Measurements from ENCODE around the gene RNASE8. TPM values are rescaled to one million over a fixed set of nuclear protein-coding genes. Genes with fewer than 3 reads are reported as not detected.

The RNASE8 gene
- total RNA-seq, 1 experiment from 2014 or later, result not detected

DNA sequence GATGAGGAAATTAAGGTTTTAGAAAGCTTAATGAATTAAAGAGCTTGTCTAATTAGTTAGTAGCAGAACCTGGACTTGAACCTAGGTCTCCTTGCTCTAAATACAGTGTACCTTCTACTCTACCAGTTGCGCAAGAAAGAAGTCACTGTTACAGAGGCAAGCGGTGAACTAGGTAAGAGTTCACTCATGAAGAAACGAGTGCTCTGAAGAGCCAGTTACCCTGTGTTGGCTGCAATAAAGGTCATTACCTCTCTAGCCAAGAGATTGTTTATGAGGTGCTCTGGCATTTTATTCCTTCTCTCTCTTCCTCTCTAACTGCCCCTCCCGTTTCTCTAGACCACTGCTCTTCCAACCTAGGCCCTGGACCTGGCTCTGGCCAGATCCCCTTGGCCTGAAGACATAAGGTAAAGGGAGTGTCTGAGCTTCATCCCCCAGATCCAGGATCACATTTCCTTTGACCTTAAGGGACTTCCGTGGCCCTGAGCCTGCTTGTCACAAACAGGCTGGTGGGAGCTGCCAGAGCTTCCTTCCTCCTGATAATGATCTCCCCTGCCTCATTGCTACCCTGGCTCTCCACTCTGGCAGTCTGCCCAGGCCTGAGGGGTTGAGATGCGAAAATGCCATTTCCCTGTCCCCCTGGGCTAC is 13.5 kb upstream of the RNASE8 start:
- Mint-ChIP-seq H3K4me1 (peaks cover 15% of the 10 kb centered on the region), H3K27me3 (ENCODE audit: low read depth) (peaks cover 3% of the 10 kb centered on the region; the same call in 1 of the 2 replicates), H3K27ac (no peak overlapping the region), H3K9me3 (no peaks in the 10 kb centered on the region), H3K4me3 (no peak overlapping the region), H3K36me3 (no peaks in the 10 kb centered on the region)
- ChIA-PET POLR2A (no interaction called here), CTCF (interaction anchor here (1.0 to 7.0 kb wide), 7 partner anchors 12 to 299 kb away, joined by 3 to 670 read pairs (median 5); no protein-coding TSS in a partner anchor)
- DNase-seq (ENCODE audit: low spot score) (no peak), ATAC-seq (no peak)
- TF ChIP-seq ATF1 (CRISPR knock-in tag; IDR thresholded peaks at IDR 0.05), result no peak
- TF ChIP-seq, protein P1, sequence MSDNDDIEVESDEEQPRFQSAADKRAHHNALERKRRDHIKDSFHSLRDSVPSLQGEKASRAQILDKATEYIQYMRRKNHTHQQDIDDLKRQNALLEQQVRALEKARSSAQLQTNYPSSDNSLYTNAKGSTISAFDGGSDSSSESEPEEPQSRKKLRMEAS (CRISPR knock-in tag; IDR thresholded peaks at IDR 0.05), result no peak
- TF ChIP-seq OVOL2 (CRISPR knock-in tag; IDR thresholded peaks at IDR 0.05; ENCODE audit: borderline replicate concordance), result no peak
- TF ChIP-seq JUN (CRISPR knock-in tag; IDR thresholded peaks at IDR 0.05), result no peak
- no peak for TF ChIP-seq NR2C2 (CRISPR knock-in tag; IDR thresholded peaks at IDR 0.05)
- TF ChIP-seq EMX1 (CRISPR knock-in tag; IDR thresholded peaks at IDR 0.05), result no peak
- TF ChIP-seq FOXK1 (CRISPR knock-in tag; IDR thresholded peaks at IDR 0.05), result no peak
- no peak for TF ChIP-seq CREM (CRISPR knock-in tag; IDR thresholded peaks at IDR 0.05)
- TF ChIP-seq, protein P2, sequence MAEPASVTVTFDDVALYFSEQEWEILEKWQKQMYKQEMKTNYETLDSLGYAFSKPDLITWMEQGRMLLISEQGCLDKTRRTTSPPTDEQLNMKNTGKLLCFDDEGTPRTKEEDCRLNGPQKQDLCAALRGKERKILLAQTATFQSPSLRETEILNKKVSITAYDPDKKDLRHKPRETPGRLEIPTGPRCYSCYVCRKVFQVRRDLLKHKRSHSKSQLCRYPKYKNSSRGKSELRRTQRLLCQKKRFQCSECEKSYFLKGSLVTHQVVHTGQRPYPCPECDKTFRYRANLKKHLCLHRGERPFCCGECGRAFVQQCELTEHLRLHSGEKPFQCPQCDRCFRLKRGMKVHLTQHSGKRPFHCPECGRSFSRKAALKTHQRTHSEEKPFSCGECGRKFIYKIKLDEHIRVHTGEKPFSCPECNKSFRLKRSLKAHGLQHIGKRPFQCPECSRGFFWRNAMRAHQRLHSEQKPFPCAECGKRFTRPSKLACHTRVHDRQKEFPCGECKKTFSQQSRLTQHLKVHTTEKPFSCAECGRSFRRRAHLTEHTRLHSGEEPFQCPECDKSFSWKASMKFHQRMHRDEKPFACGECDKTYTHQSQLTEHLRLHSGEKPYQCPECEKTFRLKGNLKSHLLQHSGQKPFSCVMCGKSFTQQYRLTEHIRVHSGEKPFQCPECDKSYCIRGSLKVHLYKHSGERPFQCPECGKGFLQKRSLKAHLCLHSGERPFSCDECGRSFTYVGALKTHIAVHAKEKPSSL (CRISPR knock-in tag; conservative IDR thresholded peaks at IDR 0.05), result no peak
- no peak for TF ChIP-seq PRRX2 (CRISPR knock-in tag; IDR thresholded peaks at IDR 0.05)
- no peak for TF ChIP-seq IRF2 (CRISPR knock-in tag; IDR thresholded peaks at IDR 0.05; ENCODE audit: borderline replicate concordance, low read depth)
- TF ChIP-seq ZNF671 (CRISPR knock-in tag; IDR thresholded peaks at IDR 0.05), result no peak
- TF ChIP-seq SMAD4 (CRISPR knock-in tag; IDR thresholded peaks at IDR 0.05), result no peak

DNA sequence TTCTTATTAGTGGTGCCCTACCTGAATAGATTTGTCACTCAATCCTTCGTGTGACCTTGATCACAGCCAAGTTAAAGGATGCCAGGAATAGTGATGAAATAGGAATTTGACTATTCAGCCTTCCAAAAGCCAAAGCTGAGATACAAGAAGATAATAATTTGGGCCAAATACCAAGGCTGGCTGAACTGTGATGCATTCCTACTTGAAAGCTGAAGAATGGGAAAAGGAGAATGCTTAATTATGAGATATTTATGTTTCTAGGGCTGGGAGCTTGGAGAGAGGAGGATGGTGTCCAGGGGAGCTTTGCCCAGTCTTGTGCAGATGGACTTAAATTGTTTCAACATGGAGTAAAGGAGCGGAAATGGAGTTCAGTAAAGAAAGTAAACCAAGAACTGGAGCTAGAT is 10.2 kb upstream of the RNASE8 start:
- H3K9me3 Mint-ChIP-seq, result no peaks in the 10 kb centered on the region

More for the DNA sequence above, 10.2 kb upstream of the RNASE8 start:
- POLR2A ChIA-PET, result no interaction called here
- no peaks in the 10 kb centered on the region for H3K4me1 Mint-ChIP-seq
- H3K27ac Mint-ChIP-seq, result no peak overlapping the region
- no peaks in the 10 kb centered on the region for H3K36me3 Mint-ChIP-seq
- DNase-seq (ENCODE audit: low spot score), result no peak
- no peak overlapping the region for H3K4me3 Mint-ChIP-seq
- H3K27me3 Mint-ChIP-seq (ENCODE audit: low read depth), result peaks cover 3% of the 10 kb centered on the region
- no peak for ATAC-seq
- CTCF ChIA-PET, result interaction anchor here (0.7 to 2.2 kb wide), 8 partner anchors 7 to 76 kb away, joined by 3 to 19 read pairs (median 4); no protein-coding TSS in a partner anchor
- TF ChIP-seq OVOL2 (CRISPR knock-in tag; IDR thresholded peaks at IDR 0.05; ENCODE audit: borderline replicate concordance) (no peak), ZNF423 (CRISPR knock-in tag; IDR thresholded peaks at IDR 0.05) (no peak), ZNF232 (CRISPR knock-in tag; IDR thresholded peaks at IDR 0.05) (no peak), ZNF121 (CRISPR knock-in tag; IDR thresholded peaks at IDR 0.05) (no peak), NFYB (CRISPR knock-in tag; conservative IDR thresholded peaks at IDR 0.05; ENCODE audit: low read depth) (no peak), RORB (CRISPR knock-in tag; IDR thresholded peaks at IDR 0.05) (no peak), ESRRA (CRISPR knock-in tag; IDR thresholded peaks at IDR 0.05; ENCODE audit: borderline replicate concordance) (no peak)
- TF ChIP-seq, protein P3, sequence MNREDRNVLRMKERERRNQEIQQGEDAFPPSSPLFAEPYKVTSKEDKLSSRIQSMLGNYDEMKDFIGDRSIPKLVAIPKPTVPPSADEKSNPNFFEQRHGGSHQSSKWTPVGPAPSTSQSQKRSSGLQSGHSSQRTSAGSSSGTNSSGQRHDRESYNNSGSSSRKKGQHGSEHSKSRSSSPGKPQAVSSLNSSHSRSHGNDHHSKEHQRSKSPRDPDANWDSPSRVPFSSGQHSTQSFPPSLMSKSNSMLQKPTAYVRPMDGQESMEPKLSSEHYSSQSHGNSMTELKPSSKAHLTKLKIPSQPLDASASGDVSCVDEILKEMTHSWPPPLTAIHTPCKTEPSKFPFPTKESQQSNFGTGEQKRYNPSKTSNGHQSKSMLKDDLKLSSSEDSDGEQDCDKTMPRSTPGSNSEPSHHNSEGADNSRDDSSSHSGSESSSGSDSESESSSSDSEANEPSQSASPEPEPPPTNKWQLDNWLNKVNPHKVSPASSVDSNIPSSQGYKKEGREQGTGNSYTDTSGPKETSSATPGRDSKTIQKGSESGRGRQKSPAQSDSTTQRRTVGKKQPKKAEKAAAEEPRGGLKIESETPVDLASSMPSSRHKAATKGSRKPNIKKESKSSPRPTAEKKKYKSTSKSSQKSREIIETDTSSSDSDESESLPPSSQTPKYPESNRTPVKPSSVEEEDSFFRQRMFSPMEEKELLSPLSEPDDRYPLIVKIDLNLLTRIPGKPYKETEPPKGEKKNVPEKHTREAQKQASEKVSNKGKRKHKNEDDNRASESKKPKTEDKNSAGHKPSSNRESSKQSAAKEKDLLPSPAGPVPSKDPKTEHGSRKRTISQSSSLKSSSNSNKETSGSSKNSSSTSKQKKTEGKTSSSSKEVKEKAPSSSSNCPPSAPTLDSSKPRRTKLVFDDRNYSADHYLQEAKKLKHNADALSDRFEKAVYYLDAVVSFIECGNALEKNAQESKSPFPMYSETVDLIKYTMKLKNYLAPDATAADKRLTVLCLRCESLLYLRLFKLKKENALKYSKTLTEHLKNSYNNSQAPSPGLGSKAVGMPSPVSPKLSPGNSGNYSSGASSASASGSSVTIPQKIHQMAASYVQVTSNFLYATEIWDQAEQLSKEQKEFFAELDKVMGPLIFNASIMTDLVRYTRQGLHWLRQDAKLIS (CRISPR knock-in tag; IDR thresholded peaks at IDR 0.05; ENCODE audit: borderline replicate concordance), result no peak
- TF ChIP-seq, protein P4, sequence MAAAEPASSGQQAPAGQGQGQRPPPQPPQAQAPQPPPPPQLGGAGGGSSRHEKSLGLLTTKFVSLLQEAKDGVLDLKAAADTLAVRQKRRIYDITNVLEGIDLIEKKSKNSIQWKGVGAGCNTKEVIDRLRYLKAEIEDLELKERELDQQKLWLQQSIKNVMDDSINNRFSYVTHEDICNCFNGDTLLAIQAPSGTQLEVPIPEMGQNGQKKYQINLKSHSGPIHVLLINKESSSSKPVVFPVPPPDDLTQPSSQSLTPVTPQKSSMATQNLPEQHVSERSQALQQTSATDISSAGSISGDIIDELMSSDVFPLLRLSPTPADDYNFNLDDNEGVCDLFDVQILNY (CRISPR knock-in tag; IDR thresholded peaks at IDR 0.05), result no peak
- TF ChIP-seq, protein P5, sequence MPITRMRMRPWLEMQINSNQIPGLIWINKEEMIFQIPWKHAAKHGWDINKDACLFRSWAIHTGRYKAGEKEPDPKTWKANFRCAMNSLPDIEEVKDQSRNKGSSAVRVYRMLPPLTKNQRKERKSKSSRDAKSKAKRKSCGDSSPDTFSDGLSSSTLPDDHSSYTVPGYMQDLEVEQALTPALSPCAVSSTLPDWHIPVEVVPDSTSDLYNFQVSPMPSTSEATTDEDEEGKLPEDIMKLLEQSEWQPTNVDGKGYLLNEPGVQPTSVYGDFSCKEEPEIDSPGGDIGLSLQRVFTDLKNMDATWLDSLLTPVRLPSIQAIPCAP (CRISPR knock-in tag; IDR thresholded peaks at IDR 0.05), result no peak

Data from WTC11 (cell line).